Activated CD8-positive, alpha-beta memory T cell treated with anti-CD3 and anti-CD28 coated beads for 36 hours (primary cell): Measurements from ENCODE around the gene PODXL2. TPM values are rescaled to one million over a fixed set of nuclear protein-coding genes. Genes with fewer than 3 reads are reported as not detected.

Source experiments
- CTCF ChIA-PET: fragments of 350-600 bp; sonication (Branson Sonifier 250); formaldehyde crosslinking; loops from one replicate; lab custom pipeline; 2021; ENCODE audit warnings: antibody characterized with exemption; lab: Charles Lee
- POLR2A ChIA-PET: fragments of 350-600 bp; sonication (Branson Sonifier 250); formaldehyde crosslinking; loops from one replicate; lab custom pipeline; 2021; ENCODE audit warnings: antibody characterized with exemption; lab: Charles Lee
- total RNA-seq, 2 experiments: library from RNA; stranded (reverse); gene quantifications; one replicate each; pipeline ENCODE4 v1.2.3, GENCODE V29; 2021

Gene PODXL2
- total RNA-seq, result 1 to 10 TPM; 1.5 to 1.7 TPM

DNA sequence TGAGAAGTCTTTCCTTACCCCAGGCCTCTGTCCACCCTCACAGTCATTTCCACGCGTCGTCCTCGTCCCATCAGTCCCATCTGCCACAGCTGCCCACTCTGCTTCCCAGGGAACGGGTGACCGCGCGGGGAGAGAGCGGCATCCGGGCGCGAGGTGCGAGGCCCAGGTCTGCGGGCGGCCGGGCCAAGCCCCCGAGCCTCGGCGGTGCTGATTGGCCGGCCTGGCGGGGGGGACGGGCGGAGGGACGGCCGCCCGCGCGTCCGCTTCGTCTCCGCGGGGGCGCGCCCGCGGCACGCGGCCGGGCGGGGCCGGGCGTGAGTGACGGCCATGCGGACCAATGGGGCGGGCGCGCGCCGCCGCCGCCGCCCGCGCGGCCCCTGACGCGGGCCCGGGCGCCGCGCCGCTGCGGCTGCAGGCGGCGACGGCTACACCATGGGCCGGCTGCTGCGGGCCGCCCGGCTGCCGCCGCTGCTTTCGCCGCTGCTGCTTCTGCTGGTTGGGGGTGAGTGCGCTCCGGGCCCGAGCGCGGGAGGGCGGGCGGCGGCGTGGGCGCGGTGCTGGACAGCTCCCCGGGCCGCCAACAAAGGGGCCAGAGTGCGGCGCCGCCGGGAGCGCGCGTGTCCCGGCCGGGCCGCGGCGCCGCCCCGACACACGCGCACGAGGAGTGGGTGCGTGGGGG lies at the start of gene PODXL2:
Gene PODXL2 (plus strand): TSS at position 398 of the 679 bp plus-strand sequence. CDS start 35 bp downstream, at position 433.
- POLR2A ChIA-PET, result interaction anchor here (1.2 kb wide), 1 partner anchor 31 kb away, joined by 5 read pairs; the partner anchor contains the start of gene MCM2

DNA sequence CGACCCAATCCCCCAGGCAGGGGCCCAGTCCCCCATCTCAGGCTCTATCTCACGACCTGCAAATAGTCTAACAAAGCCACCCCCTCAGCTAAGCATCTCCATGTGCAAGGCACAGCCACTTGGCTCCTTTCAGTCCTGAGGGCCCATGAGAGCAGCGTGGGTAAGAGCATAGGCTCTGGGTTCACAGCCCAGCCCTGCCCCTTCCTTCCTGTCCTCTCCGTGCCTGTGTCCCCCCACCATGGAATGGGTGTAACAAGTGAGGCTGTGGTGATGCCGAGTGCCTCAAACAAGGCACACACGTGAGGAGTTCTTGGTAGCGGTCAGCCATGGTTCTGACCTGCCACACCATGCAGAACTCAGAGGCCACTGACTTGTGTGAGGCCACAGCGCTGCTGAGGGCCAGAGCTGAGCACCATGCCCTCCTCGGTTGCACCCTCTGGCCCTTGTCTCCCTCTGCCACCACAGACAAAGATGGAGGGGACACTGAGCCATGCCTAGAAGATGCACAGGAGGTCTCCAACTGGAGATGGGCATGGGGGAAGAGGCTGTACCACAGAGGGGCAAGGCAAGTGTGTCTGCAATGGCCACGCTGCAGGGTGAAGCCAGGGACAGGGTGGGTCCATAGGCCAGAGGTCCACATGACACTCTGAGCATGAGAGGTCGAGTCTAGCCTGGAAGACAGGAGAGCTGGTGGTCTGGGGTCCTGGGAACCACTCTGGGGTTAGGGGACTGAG lies 48.5 kb upstream of the PODXL2 start:
- CTCF ChIA-PET, result interaction anchor here (1.3 kb wide), 1 partner anchor 10 kb away, joined by 7 read pairs; the partner anchor contains the start of gene TPRA1

More for the DNA sequence above, at the start of gene PODXL2:
- CTCF ChIA-PET, result interaction anchor here (0.9 kb wide), 1 partner anchor 54 kb away, joined by 3 read pairs; no protein-coding TSS in a partner anchor

DNA sequence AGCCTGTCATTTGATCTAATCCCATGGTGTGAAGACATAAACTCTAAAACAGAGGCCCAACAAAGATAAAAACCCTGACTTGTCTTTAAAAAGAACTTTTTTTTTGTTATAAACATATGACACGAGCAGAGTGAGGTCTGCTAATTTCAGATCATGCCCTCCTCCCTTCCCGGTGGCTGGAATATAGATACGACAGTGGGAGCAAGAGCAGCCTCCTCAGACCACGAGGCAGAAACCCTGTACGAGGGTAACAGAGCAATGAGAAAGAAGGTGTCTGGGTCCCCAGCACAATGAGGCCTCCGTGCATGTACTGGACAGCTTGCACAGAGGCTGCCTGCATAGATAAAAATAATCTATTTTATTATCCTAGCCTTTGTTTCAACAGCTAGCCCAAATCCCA lies 44.3 kb upstream of the PODXL2 start:
- CTCF ChIA-PET, result interaction anchor here (4.0 kb wide), 1 partner anchor 10 kb away, joined by 23 read pairs; no protein-coding TSS in a partner anchor
- POLR2A ChIA-PET, result no interaction called here

More for the DNA sequence above, 48.5 kb upstream of the PODXL2 start:
- POLR2A ChIA-PET, result no interaction called here

DNA sequence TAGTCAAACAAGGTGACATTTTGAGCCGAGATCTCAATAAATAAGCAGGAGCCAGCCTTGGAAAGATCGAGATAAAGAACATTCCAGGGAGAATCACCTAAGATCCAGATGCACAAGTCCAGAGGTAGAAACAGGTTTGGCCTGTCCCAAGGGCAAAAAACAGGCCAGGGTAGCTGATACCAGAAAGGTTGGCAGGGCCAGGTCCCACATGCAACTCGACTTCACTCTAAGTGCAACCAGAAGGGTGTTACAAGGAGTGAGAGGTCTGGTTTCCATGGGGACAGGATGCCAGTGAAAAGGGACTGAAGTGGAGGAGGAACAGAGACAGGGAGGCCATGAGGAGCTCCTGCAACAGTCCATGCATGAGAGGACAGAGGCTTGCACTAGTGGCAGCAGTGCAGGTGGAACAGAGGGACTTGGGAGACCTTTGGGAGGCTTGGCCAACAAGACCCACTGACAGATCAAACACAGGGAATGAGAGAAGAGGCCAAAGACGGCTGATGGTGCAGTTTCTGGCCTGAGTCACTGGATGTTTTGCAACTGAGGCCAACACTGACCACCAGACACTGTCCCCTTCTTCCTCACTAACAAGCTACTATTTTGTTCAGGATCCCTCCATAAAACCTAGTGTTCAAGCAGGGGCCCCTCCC lies 43.7 kb upstream of the PODXL2 start:
- ChIA-PET POLR2A (no interaction called here), CTCF (interaction anchor here (4.0 kb wide), 1 partner anchor 10 kb away, joined by 23 read pairs; no protein-coding TSS in a partner anchor)

GRCh38 chr3:127585813-127586413 lies 43.1 kb upstream of the PODXL2 start:
- CTCF ChIA-PET, result interaction anchor here (4.0 kb wide), 1 partner anchor 11 kb away, joined by 23 read pairs; no protein-coding TSS in a partner anchor
- POLR2A ChIA-PET, result no interaction called here

- CTCF ChIA-PET, result interaction anchor here (4.0 kb wide), 1 partner anchor 13 kb away, joined by 23 read pairs; no protein-coding TSS in a partner anchor
- POLR2A ChIA-PET, result no interaction called here
Observed at GRCh38 chr3:127587876-127588275, 41.1 kb upstream of the PODXL2 start.

DNA sequence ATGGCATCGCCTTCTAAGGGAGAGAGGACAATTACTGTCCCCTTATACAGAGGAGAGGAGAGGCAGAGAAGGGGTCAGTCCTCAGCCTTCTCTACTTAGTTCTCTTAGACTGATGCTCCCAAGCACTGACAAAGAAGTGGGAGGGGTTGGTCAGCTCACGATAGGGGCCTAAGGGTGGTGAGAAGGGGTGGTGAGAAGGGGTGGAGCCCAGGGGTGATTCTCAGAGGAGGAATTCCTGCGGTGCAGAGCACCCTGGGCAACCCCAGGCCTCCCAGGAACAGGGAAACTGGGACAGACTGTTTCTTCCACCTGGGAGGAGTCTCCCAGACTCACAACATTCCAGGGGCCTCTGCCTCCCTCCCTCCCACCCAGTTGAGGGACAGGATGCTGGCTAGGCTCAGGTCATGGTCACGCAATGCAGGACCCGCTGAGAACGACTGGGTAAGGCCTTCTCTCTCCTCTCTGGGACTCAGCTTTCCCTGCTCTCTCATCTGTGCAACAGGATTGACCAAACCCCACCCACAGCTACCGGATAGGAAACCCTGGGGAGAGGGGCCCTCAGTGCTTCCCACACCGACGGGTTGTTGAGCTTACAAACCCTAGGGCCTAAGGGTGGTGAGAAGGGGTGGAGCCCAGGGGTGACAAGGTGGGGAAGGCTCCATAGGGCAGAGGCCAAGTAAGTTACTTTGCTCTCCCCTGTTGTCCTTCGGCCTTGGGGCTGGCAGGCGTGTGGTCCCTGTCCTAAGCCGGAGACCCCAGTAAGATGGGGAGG lies 40.0 kb upstream of the PODXL2 start:
- POLR2A ChIA-PET, result interaction anchor here (1.9 kb wide), 1 partner anchor 10 kb away, joined by 12 read pairs; the partner anchor contains the start of gene MCM2
- CTCF ChIA-PET, result interaction anchor here (0.7 to 4.0 kb wide), 5 partner anchors 9 to 17 kb away, joined by 3 to 23 read pairs (median 4); partner anchors contain the start of gene MCM2

GRCh38 chr3:127589600-127590281 lies 39.2 kb upstream of the PODXL2 start:
- CTCF ChIA-PET, result interaction anchor here (1.0 to 1.3 kb wide), 4 partner anchors 8 to 15 kb away, joined by 4 to 7 read pairs (median 6); partner anchors contain the start of gene MCM2
- POLR2A ChIA-PET, result interaction anchor here (0.8 to 1.9 kb wide), 3 partner anchors 9 to 1532 kb away, joined by 3 to 12 read pairs (median 3); partner anchors contain the start of gene MCM2

- CTCF ChIA-PET, result interaction anchor here (1.0 to 1.3 kb wide), 2 partner anchors 11 to 15 kb away, joined by 7 read pairs; no protein-coding TSS in a partner anchor
- POLR2A ChIA-PET, result interaction anchor here (0.8 to 1.9 kb wide), 3 partner anchors 8 to 1532 kb away, joined by 3 to 12 read pairs (median 3); partner anchors contain the start of gene MCM2
Observed at GRCh38 chr3:127590282-127590592, 38.7 kb upstream of the PODXL2 start.

DNA sequence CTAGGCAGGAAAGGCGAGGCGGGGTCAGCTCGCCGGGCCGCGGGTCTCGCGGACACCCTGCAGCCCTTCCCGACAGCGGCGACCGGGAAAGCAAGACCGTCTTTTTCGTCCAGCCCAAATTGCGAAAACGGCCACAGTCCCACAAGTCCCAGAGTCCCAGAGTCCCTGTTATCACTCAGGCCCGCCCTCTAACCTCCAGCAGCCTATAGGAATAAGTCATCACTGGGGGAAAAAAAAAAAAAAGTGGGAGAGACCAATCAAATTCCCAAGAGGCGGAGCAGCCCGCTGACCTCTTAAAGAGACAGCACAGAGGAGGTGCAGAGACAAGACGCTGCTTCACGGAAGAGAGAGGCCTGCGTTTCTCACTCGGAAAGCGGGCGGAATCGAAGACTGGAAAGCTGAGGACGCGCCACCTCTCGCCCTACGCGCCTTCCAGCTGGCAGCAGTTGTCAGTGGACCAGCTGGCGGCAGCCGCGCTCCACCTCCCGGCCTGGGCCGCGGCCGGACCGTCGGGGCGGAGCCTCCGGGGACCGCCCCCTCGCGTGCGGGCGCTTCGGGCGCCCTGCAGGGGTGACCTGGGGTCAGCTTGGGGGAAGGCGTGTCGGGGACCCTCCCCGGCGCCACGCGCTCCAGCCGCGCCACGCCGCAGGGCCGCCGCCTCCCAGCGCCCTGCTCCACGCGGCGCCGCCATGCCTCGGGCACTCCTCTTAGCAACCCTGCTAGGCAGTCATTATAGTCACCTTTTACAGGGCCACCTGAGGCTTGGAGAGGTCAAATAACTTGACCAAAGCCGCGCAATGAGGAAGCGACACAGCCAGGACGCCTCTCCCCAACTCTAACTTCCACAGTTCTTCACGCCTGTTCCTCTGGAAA lies 38.2 kb upstream of the PODXL2 start, which contains the start of gene TPRA1:
Gene TPRA1 (minus strand): TSS at position 141 of the 873 bp plus-strand sequence. CDS start 10,587 bp downstream, outside the sequence.
- ChIA-PET CTCF (interaction anchor here (0.7 to 1.3 kb wide), 3 partner anchors 11 to 461 kb away, joined by 4 to 7 read pairs (median 7); partner anchors contain the start of gene SEC61A1), POLR2A (interaction anchor here (0.8 to 1.9 kb wide), 3 partner anchors 8 to 1531 kb away, joined by 3 to 12 read pairs (median 3); partner anchors contain the start of gene MCM2)

- POLR2A ChIA-PET, result no interaction called here
Observed at GRCh38 chr3:127593178-127593577, 35.8 kb upstream of the PODXL2 start.

GRCh38 chr3:127595303-127595702 lies 33.7 kb upstream of the PODXL2 start:
- ChIA-PET CTCF (no interaction called here), POLR2A (no interaction called here)

More at GRCh38 chr3:127593178-127593577, 35.8 kb upstream of the PODXL2 start:
- CTCF ChIA-PET, result no interaction called here

DNA sequence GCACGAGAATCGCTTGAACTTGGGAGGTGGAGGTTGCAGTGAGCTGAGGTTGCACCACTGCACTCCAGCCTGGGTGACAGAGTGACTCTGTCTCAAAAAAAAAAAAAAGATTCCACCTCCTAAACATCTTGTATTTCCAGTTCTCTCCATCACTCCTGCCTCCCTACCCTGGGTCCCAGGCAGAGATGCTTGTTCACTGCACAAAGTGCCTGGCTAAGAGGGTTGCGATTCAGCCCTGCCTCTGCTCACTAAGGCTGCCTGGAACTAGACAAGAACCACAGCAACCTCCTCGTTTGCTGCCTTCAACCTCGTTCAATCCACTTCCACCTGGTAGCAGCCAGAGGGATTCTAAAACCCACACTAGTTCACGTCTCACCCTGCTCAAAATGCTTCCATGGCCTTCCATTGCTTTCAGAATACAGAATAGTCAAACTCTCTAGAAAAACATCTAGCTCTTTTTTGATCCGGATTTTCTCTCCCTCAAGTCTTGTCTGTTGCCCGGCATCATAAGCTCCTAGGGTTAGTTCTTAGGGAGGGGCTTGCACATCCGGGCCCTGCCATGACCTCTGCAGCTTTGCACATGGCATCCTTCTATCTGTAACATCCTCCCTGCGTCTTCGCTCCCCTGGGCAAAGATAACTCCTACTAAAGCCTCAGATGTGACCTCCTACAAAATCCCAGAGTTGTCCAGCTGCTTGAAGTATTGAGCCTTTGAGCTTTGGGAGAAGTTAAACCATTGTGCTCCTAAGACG lies 31.8 kb upstream of the PODXL2 start:
- POLR2A ChIA-PET, result interaction anchor here (0.5 to 2.8 kb wide), 7 partner anchors 8 to 1171 kb away, joined by 3 to 12 read pairs (median 4); partner anchors contain the start of gene TPRA1
- CTCF ChIA-PET, result interaction anchor here (1.3 kb wide), 2 partner anchors 8 to 22 kb away, joined by 4 to 10 read pairs; no protein-coding TSS in a partner anchor

GRCh38 chr3:127598841-127599570 lies 30.0 kb upstream of the PODXL2 start:
- ChIA-PET CTCF (interaction anchor here (1.9 kb wide), 1 partner anchor 24 kb away, joined by 10 read pairs; no protein-coding TSS in a partner anchor), POLR2A (interaction anchor here (0.8 to 2.8 kb wide), 5 partner anchors 9 to 73 kb away, joined by 3 to 12 read pairs (median 4); partner anchors contain the start of gene TPRA1)
